ENCODE results near the gene CLCN3.

- TF ChIP-seq ZBTB17 (CRISPR knock-in tag; IDR thresholded peaks at IDR 0.05), result no peak
- no peak for TF ChIP-seq TAF1 (IDR thresholded peaks at IDR 0.05; ENCODE audit: control insufficient read depth, extremely low read depth, insufficient read depth, low read length, severe bottlenecking)
- TF ChIP-seq RFX5 (IDR thresholded peaks at IDR 0.05; ENCODE audit: low read depth, low read length), result no peak
- no peak for TF ChIP-seq ATF6 (CRISPR knock-in tag; IDR thresholded peaks at IDR 0.05)
- TF ChIP-seq CBX3 (IDR thresholded peaks at IDR 0.05; ENCODE audit: borderline replicate concordance in 1 of 2, low read length in 2 of 2), result no peak
- TF ChIP-seq CTCF (IDR thresholded peaks at IDR 0.05 in 2 of 3, conservative IDR thresholded peaks at IDR 0.05 in 1 of 3; ENCODE audit: insufficient read depth in 2 of 3, low read depth in 1 of 3, low read length in 3 of 3), result no peak
- no peak for TF ChIP-seq MNT (conservative IDR thresholded peaks at IDR 0.05)
- no peak for TF ChIP-seq E2F4 (CRISPR knock-in tag; IDR thresholded peaks at IDR 0.05; ENCODE audit: low read depth)
Measured at GRCh38 chr4:169724260-169724659, 103.9 kb downstream of the CLCN3 start.

Data from K562 (cell line).